ENCODE measurements around the gene LOXL3.

- TF ChIP-seq CTCF (conservative IDR thresholded peaks at IDR 0.05; ENCODE audit: low read length) (no peak), EZH2phosphoT487 (IDR thresholded peaks at IDR 0.05; ENCODE audit: borderline replicate concordance, low read depth, low read length) (no peak)
These were observed 23.7 kb upstream of the LOXL3 start for GRCh38 chr2:74577448-74577847.
